ENCODE data around the gene NCCRP1.

The NCCRP1 gene

GRCh38 chr19:39196860-39197562 is at the start of gene NCCRP1:
Gene NCCRP1 (plus strand): TSS chr19:39196964. CDS start chr19:39196983, 19 bp downstream.
- no peak for FAIRE-seq

- no peak for FAIRE-seq
Measured at GRCh38 chr19:39147480-39147879, 49.3 kb upstream of the NCCRP1 start.

GRCh38 chr19:39148939-39149529 is 47.7 kb upstream of the NCCRP1 start:
- FAIRE-seq: no peak

- FAIRE-seq: no peak
Measured at GRCh38 chr19:39150235-39150634, 46.5 kb upstream of the NCCRP1 start.

- FAIRE-seq: no peak
Measured at GRCh38 chr19:39150807-39151600, 45.8 kb upstream of the NCCRP1 start.

- FAIRE-seq: no peak
Measured at GRCh38 chr19:39152066-39152465, 44.7 kb upstream of the NCCRP1 start.

- FAIRE-seq: no peak
Measured at GRCh38 chr19:39154100-39154628, 42.6 kb upstream of the NCCRP1 start.

GRCh38 chr19:39154629-39155100 is 42.1 kb upstream of the NCCRP1 start:
- FAIRE-seq: no peak

GRCh38 chr19:39155114-39155700 is 41.6 kb upstream of the NCCRP1 start:
- no peak for FAIRE-seq

- no peak for FAIRE-seq
Measured at GRCh38 chr19:39155741-39156140, 41.0 kb upstream of the NCCRP1 start.

GRCh38 chr19:39156326-39157230 is 40.2 kb upstream of the NCCRP1 start:
- no peak for FAIRE-seq

GRCh38 chr19:39157275-39157996 is 39.3 kb upstream of the NCCRP1 start:
- FAIRE-seq: no peak

GRCh38 chr19:39157997-39158389 is 38.8 kb upstream of the NCCRP1 start:
- no peak for FAIRE-seq

GRCh38 chr19:39158646-39159260 is 38.0 kb upstream of the NCCRP1 start:
- no peak for FAIRE-seq

- no peak for FAIRE-seq
Measured at GRCh38 chr19:39160523-39160861, 36.3 kb upstream of the NCCRP1 start.

- FAIRE-seq: no peak
Measured at GRCh38 chr19:39160889-39161672, 35.7 kb upstream of the NCCRP1 start.

- FAIRE-seq: no peak
Measured at GRCh38 chr19:39162441-39163043, 34.2 kb upstream of the NCCRP1 start.

- FAIRE-seq: no peak
Measured at GRCh38 chr19:39163621-39164020, 33.1 kb upstream of the NCCRP1 start.

GRCh38 chr19:39164289-39164688 is 32.5 kb upstream of the NCCRP1 start:
- FAIRE-seq: no peak

GRCh38 chr19:39165857-39166256 is 30.9 kb upstream of the NCCRP1 start:
- no peak for FAIRE-seq
